GM12865 (cell line): Measurements from ENCODE around the gene FLCN.

Source experiments
- DNase-seq: peaks from one replicate; pipeline ENCODE4 v3.0.0; 2010; ENCODE audit warnings: low read depth
- H3K4me3 ChIP-seq: 2 replicates; pipeline ENCODE4 v1.5.1; 2011; ENCODE audit warnings: mild to moderate bottlenecking, low read depth, low read length, control low read depth
- TF ChIP-seq, protein P1 (sequence below): IDR thresholded peaks from 2 replicates; pipeline ENCODE4 v1.5.1; 2011; ENCODE audit warnings: low read length, control low read depth, low read depth, inconsistent platforms; ENCODE audit not compliant: insufficient read depth; ENCODE audit errors: missing control alignments

Gene FLCN

DNA sequence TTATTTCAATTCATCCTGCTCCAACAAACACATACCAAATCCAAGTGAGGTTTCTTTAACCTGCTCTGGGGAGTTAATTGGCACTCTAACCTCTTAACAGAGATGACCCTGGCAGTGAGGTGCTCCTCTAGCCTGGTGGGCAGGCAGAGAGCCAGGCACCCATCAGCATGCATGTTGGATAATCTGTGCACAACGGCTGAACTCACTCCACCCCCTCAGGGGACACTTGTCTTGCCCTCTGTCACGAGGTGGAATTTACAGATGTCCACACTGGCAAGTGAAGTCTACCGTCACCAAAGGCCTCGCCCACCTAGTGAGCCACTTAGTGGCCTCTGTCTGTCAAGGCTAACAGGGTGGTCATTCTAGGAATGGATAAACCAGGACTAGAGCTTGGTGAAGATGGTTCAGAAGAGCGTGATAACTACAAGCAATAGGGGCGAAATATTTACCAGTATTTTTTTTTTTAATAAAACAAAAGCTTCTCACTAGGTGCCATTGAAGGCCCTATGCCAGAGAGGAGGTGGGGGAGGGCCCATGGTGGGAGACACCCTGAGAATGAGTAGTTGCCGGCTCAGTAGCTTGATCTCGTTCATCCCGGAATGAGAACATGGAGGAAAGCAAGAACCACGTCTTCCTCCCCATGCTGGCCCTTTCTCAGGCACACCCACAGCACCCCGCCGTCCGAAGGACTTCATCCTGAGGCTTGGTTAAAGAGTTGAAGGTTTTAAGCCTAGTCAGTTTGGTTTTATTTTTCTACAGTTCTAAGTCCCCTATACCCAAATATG, 56.0 kb downstream of the FLCN start:
- TF ChIP-seq, protein P1, sequence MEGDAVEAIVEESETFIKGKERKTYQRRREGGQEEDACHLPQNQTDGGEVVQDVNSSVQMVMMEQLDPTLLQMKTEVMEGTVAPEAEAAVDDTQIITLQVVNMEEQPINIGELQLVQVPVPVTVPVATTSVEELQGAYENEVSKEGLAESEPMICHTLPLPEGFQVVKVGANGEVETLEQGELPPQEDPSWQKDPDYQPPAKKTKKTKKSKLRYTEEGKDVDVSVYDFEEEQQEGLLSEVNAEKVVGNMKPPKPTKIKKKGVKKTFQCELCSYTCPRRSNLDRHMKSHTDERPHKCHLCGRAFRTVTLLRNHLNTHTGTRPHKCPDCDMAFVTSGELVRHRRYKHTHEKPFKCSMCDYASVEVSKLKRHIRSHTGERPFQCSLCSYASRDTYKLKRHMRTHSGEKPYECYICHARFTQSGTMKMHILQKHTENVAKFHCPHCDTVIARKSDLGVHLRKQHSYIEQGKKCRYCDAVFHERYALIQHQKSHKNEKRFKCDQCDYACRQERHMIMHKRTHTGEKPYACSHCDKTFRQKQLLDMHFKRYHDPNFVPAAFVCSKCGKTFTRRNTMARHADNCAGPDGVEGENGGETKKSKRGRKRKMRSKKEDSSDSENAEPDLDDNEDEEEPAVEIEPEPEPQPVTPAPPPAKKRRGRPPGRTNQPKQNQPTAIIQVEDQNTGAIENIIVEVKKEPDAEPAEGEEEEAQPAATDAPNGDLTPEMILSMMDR: no peak
- no peak overlapping the region for H3K4me3 ChIP-seq
- DNase-seq: no peak

DNA sequence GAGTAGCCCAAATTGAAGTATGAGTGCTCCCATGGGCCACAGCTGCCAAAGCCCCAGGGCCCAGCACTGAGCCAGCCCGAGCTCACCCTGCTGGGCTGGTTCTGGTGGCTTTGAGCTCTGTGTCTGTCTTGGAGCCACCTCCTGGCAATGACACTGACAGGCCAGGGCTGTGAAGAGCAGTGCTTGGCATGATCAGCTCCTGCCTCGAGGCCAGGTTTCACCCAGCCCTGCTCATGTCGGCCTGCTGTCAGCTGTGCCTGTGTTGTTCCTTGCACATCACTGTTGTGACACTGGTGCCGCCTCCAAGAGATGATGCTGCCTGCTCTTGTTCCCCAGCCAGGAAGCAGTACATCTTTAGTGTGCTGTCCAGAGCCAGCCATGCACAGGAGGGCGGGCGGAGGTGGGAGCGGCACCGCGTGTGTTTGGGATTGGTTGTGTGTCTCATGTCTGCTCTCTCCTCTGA, 56.8 kb downstream of the FLCN start:
- TF ChIP-seq, protein P1: no peak
- no peak overlapping the region for H3K4me3 ChIP-seq
- DNase-seq: no peak

DNA sequence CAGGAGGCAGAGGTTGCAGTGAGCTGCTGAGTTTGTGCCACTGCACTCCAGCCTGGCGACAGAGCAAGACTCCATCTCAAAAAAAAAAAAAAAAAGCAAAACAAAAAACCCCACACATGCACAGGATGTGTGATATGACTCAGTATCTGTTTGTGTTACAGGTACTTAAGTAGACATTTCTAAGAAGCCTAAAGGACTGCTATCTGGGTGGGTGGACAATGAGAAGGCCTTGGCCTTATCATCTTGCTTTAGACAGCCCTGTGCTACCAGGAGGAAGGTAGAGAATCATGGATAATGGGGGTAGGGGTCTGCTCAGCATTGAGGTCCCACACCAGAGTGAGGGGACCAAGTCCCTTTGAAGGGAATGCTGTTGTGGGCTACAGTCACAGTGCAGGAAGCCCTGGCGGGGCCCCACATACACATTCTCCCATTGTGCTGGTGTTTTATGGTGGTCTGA, 57.6 kb downstream of the FLCN start:
- H3K4me3 ChIP-seq: peak overlapping the region; percentile 7; the same call in 1 of the 2 replicates
- TF ChIP-seq, protein P1: no peak
- DNase-seq: peak; percentile 80

DNA sequence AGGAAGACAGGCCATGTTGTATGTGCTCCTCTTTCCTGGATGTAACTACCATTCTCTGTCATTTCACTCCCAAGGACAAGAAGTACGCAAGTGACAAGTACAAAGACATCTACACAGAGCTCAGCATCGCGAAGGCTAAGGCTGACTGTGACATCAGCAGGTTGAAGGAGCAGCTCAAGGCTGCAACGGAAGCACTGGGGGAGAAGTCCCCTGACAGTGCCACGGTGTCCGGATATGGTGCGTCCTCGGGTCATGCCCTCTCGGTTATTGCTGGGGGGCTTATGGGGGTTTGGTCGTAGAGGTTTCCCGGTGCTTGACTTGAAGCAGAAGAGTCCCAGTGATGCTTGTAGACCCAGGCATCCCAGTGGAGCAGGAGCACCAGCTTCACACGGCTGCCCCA, 59.8 kb downstream of the FLCN start:
- no peak for DNase-seq
- H3K4me3 ChIP-seq: no peak overlapping the region
- TF ChIP-seq, protein P1: no peak

DNA sequence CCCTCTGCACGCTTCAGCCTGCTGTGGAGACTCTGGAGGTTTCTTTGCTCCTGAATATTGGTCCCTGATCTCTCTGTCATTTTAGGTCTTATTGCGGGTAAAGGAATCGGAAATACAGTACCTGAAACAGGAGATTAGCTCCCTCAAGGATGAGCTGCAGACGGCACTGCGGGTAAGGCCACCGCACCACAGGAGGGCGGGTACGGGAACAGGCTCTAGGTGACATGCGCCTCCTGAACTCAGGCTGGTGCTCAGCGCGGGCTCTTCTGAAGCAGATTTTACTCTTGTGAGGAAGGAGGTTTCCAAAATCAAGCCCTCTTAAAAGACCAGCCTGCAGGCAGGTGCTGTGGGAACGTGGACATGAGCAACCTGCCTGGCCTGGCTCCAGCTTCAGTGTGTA, 60.6 kb downstream of the FLCN start:
- TF ChIP-seq, protein P1: no peak
- no peak for DNase-seq
- no peak overlapping the region for H3K4me3 ChIP-seq

DNA sequence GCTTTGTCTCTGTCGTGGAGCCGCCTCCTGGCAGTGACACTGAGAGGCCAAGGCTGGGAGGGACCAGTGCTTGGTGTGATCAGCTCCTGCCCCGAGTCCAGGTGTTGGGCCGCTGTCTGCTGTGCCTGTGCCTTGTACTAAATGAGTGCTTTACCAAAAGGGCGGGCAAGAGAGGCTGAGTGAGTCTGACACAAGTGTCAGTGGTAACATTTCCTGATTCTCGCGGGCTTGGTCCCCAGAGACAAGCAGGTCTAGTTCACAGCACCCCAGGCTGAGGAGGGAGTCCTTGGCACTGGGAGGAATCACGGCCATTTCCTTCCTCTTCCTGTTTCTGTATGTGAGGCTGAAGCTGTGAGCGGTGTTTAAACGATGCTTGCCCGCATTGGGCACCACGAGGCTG, 61.1 kb downstream of the FLCN start:
- no peak overlapping the region for H3K4me3 ChIP-seq
- DNase-seq: peak; percentile 56
- TF ChIP-seq, protein P1: no peak
